Mucosa of descending colon (tissue), 3 donors: ENCODE measurements around the gene CASP4. TPM values are rescaled to one million over a fixed set of nuclear protein-coding genes. Genes with fewer than 3 reads are reported as not detected.
A peak's percentile ranks its signal among the peaks of the same experiment; 100 is the strongest.

Source experiments
- ATAC-seq: fragments of 200-7000 bp; cut with Tn5 transposase; one replicate; pipeline ENCODE4 v1.9.1; 2020; ENCODE audit warnings: mild to moderate bottlenecking, moderate library complexity
- DNase-seq, 3 donors: peaks; one replicate each; pipeline ENCODE4 v3.0.0-alpha.2; 2020
- H3K36me3 ChIP-seq: fragments of 200-600 bp; one replicate; pipeline ENCODE4 v1.8.0; 2021; ENCODE audit warnings: low read depth, mild to moderate bottlenecking
- H3K4me1 ChIP-seq: fragments of 200-600 bp; one replicate; pipeline ENCODE4 v1.8.0; 2021; ENCODE audit warnings: low read depth, mild to moderate bottlenecking
- H3K4me3 ChIP-seq: fragments of 200-600 bp; one replicate; pipeline ENCODE4 v1.8.0; 2021; ENCODE audit warnings: mild to moderate bottlenecking
- H3K9me3 ChIP-seq: fragments of 200-600 bp; one replicate; pipeline ENCODE4 v1.8.0; 2021; ENCODE audit warnings: mild to moderate bottlenecking
- intact Hi-C, 2 donors: fragments of 100-400 bp; cut with DNase I in 1 of 2; cut with micrococcal nuclease in 1 of 2; formaldehyde crosslinking; loops; one replicate each; pipeline versions ENCODE4 v1.11.0 to v1.11.1; 2022; cut with DNase I, micrococcal nuclease
- long read RNA-seq, 2 donors: library from polyadenylated mRNA; unstranded; transcript quantifications; one replicate each; pipeline ENCODE4 v2.0.0, GENCODE V29; 2019 to 2021
- total RNA-seq, 3 donors: library from RNA; stranded (reverse); fragmentation: NEBNext Ultra II Directional in 2 of 3; extraction: Animal tissue kit (Norgen Biotek cat#: 25700) in 2 of 3; gene quantifications; one replicate each; pipeline versions ENCODE4 v1.2.1 to v1.2.4, GENCODE V29; 2021 to 2023
- TF ChIP-seq, protein P1 (sequence below): fragments of 200-600 bp; IDR thresholded peaks from one replicate; pipeline ENCODE4 v1.8.0; 2022; ENCODE audit warnings: antibody characterized with exemption, mild to moderate bottlenecking
- donor health status: DM: no; HTN: no; CAD: no; lungs with moderate emphysema.
- donor health status: DM: no; HTN: no; CAD: no.
- donor health status: DM: no; HTN: yes; CAD: no.

The CASP4 gene
- total RNA-seq, result 10 to 100 TPM; 23.4 to 27.5 (median 23.9) TPM
- long read RNA-seq, donor 1, transcript CASP4-203 (9 exons, 2,158 nt), result major isoform, 5 of 7 reads
- long read RNA-seq, donor 1, partial matches to known transcripts, result 1 of 7 reads
- long read RNA-seq, donor 1, other reads (novel, unspliced or antisense), result 1 of 7 reads
- long read RNA-seq, donor 2, transcript CASP4-203 (9 exons, 2,158 nt), result major isoform, 10 of 16 reads
- long read RNA-seq, donor 2, partial matches to known transcripts, result 4 of 16 reads
- long read RNA-seq, donor 2, other reads (novel, unspliced or antisense), result 1 of 16 reads

DNA sequence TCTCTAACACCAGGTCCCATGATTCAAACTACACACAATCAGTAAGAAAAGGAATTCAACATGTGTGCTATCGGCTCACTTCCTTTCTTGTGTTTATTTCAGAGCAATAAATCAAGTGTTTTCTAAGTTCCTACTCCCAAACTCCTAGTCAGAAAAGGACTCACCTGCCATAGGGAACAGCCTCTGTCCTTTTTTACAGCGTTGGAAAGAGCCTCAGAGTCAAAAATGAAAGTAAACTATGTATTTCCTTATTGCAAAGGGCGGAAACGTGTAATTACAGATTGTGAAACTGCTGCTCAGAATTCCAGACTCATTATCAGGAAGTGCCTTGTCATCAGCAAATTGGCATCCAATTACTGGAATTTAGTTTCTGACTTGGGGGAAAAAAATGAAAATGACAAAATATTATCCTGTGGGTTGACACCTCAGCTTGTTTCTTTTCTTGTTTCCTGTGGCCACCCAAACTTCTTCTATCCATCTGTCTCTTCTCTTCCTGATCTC is at the start of gene CASP4:
TSS of gene CASP4 (minus strand) at position 220 of the 501 bp plus-strand sequence. CDS start at position 171, 49 bp downstream.
- TF ChIP-seq, protein P1, sequence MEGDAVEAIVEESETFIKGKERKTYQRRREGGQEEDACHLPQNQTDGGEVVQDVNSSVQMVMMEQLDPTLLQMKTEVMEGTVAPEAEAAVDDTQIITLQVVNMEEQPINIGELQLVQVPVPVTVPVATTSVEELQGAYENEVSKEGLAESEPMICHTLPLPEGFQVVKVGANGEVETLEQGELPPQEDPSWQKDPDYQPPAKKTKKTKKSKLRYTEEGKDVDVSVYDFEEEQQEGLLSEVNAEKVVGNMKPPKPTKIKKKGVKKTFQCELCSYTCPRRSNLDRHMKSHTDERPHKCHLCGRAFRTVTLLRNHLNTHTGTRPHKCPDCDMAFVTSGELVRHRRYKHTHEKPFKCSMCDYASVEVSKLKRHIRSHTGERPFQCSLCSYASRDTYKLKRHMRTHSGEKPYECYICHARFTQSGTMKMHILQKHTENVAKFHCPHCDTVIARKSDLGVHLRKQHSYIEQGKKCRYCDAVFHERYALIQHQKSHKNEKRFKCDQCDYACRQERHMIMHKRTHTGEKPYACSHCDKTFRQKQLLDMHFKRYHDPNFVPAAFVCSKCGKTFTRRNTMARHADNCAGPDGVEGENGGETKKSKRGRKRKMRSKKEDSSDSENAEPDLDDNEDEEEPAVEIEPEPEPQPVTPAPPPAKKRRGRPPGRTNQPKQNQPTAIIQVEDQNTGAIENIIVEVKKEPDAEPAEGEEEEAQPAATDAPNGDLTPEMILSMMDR, result no peak
- Histone ChIP-seq H3K4me3 (peak within 1 kb of the TSS; percentile 28), H3K4me1 (peaks cover 15% of the 10 kb centered on the region), H3K9me3 (peaks cover 12% of the 10 kb centered on the region), H3K36me3 (peaks cover 4% of the 10 kb centered on the region)
- ATAC-seq (peak; percentile 97), DNase-seq (peak in 1 of 3 donors; percentile 59)
- intact Hi-C loops, result no loop called here

DNA sequence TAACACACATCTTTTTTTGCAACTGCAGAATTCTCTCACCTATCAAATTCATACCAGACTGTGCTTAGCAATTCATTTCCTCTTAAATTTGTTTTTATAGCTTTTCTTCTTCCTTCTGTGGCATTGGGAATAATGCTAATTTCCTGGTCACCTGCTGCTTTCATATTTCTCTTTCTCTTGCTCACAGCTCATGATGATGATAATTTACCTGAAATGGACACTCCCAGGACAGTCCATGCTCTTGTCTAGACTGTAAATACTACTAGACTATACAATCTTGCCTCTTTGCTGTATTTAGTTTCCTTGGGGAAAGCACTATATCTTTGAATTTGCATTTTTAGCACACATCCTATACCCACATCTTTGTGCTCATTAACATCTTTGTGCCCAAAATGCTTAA is 39.1 kb upstream of the CASP4 start:
- H3K4me1 ChIP-seq, result no peaks in the 10 kb centered on the region
- H3K4me3 ChIP-seq, result no peak overlapping the region
- H3K36me3 ChIP-seq, result no peaks in the 10 kb centered on the region
- peak; percentile 52 for ATAC-seq
- H3K9me3 ChIP-seq, result no peaks in the 10 kb centered on the region
- TF ChIP-seq, protein P1, result no peak
- intact Hi-C loops, result no loop called here
- DNase-seq, result no peak

DNA sequence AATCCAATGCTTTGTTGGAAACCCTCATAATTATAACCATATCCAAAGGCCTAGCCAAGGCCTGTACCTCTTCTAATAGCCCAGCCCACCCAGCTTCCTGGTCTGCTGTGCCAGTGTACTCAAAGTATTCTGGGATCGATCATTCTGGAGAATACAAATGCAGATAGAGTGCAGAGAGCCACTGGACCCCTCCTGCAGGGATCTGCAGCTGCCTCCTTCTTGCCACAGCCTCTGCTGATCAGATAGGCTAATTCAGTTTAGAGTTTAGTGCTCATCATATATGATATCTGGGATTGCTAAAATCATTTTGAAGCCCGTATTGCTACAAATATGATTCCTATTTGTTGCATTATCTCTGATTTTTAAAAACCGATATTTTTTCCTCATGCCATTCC is 37.1 kb upstream of the CASP4 start:
- TF ChIP-seq, protein P1, result no peak
- ATAC-seq (no peak), DNase-seq (no peak)
- H3K4me3 ChIP-seq, result no peak overlapping the region
- no peaks in the 10 kb centered on the region for H3K9me3 ChIP-seq
- no peaks in the 10 kb centered on the region for H3K36me3 ChIP-seq
- intact Hi-C loops, result no loop called here
- no peaks in the 10 kb centered on the region for H3K4me1 ChIP-seq

DNA sequence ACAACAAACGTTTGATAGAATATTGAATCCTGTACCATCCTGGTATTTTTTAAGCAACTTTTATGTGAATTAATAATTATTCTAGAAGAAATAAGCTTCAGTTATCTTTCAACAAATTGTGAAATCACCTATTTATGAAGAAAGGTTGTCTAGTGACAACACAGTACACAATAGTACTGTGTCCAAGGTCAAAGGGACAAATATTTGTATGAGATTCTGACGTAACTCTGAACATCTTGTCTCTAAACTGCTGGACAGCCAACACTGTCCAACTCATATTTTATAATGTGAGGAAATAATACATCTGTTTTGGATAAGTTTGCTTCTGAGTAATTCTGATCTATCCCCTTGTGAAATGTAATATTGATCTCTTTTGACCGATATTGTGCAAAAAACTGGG is 35.6 kb upstream of the CASP4 start:
- TF ChIP-seq, protein P1, result no peak
- no peak for DNase-seq

DNA sequence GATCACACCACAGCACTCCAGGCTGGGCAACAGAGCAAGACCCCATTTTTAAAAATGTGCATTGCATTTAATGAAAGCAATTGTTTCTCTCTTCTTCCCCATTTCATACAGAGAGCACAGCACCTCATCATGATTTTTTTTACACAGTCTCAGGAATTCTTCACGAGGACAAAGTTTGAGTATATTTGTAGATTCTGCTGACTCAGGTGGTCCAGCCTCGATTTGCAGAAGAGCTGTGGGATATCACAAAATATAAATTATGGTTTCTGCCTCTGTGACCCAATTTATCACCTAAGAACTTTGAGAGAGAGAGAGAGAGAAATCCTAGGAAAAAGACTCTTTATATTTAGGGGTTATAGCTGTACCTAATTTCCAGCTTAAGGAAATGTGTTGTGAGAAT is 34.8 kb upstream of the CASP4 start:
- no peak for ATAC-seq
- Histone ChIP-seq H3K36me3 (no peaks in the 10 kb centered on the region), H3K4me3 (no peak overlapping the region), H3K4me1 (no peaks in the 10 kb centered on the region), H3K9me3 (no peaks in the 10 kb centered on the region)
- no peak for DNase-seq
- intact Hi-C loops, result no loop called here
- TF ChIP-seq, protein P1, result no peak

More for the DNA sequence above, 35.6 kb upstream of the CASP4 start:
- intact Hi-C loops, result no loop called here
- Histone ChIP-seq H3K9me3 (no peaks in the 10 kb centered on the region), H3K4me1 (no peaks in the 10 kb centered on the region), H3K4me3 (no peak overlapping the region), H3K36me3 (no peaks in the 10 kb centered on the region)
- ATAC-seq, result no peak
